Measurements from ENCODE around the gene SLC41A3.
"Not testable (repeated sequence)": the region's sequence is repeated elsewhere in the genome, so short reads cannot be mapped to it uniquely, and the experiment has no call there.

The SLC41A3 gene

DNA sequence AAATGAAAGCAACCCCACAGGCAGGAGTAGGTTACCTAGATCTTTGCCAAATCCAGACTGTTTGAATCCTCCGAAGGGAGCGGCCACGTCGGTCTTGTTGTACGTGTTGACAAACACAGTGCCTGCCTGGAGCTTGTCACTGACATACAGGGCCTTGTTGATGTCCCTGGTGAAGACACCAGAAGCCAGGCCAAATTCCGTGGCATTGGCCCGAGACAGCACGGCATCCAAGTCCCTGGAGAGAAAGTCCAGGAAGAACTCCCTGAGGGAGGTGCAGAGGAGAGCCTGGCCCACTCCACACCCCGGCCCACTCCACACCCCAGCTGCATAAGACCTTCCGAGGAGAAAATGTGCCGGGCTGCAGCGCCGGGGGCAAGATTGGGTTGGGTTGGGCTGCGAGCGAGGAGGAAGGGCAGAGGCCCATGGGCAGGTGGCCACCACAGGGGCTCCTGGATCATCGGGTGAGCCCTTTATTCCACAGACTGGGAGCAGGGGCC lies 21.8 kb upstream of the SLC41A3 start:
- DNase-seq: no peak

DNA sequence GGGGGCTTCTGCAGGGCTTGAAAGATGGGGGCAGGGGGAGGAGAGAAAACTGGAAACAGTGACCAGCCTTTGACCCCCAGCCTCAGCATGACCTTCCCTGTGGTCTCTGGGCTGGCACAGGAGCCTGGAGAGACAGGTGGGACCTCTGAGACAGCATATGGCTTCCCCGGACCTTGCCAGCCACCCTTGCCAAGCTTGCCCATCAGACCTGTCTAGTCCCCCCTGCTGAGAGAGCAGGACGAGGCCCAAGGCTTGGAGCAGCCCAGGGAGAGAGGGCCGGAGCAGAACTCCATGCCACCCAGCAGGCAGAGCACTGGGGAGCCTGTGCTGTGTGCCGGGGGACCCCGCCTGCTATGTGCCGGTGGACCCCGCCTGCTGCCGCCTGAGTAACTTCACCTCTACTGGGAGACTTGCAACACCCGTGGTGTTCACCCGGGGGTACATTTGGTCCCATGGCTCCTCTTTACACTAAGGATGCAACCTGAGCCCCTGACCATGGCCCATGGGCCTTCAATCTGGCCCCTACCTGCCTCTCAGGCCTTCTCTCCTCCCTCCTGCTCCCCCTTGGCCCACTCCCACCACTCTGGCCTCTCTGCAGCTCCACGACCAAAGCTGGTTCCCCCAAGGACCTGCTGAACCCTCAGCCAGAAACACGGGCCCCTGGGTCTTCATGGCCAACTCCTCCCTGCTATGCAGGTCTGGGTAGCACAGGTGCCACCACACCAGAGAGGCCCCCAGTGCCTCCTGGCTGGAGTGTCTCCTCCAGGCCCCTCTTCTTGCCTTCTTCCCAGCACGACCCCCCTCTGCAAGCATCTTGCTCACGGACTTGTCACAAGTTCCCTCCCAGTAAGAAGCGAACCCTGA lies 21.1 kb upstream of the SLC41A3 start:
- DNase-seq: no peak

DNA sequence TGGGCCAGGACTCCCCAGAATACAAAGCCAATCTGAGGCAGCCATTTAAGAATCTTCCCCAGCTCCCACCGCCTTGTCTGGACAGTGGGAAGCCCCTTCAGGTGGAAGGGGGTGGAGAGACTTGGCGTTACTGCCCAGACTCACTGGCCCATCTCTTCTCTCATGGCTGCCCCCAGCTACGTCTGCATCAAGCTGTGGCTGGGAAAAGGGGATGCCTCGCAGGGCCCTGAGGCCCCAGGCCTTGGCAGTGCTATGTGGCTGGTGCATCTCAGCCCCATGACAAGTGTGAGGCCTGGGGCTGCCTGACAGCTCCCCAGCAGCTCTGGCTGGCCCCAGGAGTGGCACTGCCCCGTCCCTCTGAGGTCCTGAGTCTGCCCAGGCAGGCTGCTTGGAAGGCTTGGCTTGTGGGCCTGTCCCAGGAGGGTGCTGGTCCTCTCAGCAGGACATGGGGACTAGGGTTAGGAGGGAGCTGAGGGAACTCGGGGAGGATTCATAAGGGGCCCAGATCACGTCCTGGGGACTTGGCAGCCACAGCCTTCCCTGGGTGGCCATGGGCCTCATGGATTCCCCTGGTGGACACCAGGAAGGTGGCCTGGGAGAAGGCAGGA lies 20.2 kb upstream of the SLC41A3 start:
- DNase-seq: no peak

DNA sequence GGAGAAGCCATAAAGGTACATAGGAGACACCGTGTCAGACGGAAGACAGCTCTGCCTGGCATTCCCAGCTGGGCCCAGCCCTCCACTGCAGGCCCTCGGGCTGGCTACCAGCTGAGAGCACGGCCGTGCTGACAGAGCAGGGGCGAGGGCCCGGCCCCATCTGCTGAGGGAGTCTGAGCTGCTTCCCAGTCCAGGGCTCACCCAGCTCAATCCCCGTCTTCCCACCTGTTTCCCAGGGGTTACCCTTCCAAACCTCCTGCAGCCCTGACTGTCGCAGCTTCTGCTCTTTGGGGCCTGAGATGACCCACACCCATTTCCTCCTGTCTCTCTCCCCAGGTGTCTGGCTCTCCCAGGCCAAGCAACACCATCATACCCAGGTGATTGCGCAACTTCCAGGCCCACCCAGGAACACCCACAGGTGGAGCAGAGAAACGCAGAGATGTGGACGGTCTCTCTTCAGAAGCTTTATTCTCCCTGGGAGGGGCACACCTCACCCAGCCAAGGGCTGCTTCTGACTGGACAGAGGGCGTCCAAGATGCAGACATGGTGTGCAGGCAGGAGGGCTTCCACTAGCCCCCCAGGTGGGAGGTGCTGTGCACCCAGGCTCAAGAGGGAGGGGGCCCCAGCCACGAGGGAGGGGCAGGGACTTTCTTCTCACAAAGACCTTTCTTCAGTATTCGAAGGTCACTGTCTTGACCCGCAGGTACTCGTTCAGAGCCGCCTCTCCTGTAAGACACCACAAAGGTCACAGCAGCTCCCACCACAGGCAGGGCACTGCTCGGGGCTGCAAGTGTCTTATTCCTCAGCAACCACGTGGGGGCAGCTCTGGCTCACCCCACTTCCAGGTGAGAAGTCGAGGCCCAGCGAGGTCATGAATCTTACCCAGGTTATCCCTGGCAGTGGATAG lies 19.4 kb upstream of the SLC41A3 start:
- DNase-seq: no peak

DNA sequence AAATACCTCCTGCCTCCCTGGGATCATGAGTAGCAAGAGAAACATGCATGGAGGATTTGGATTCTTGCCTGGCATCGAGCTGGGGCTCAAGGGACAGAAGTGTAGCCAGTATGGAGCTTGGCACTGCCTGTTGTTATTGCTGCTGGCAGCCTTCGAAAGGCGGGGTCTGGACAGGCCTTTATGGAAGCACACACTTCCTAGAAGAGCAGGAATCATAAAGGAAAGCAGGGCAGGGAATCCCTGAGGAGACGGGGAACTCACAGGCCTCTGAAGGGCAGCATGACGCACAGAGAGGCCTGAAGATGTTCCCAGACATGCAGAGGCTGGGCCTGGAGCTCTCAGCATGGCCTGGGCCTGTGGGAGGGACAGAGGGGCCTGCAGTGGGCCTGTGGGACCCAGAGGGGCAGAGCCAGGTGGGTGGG lies 18.6 kb upstream of the SLC41A3 start:
- DNase-seq: no peak

DNA sequence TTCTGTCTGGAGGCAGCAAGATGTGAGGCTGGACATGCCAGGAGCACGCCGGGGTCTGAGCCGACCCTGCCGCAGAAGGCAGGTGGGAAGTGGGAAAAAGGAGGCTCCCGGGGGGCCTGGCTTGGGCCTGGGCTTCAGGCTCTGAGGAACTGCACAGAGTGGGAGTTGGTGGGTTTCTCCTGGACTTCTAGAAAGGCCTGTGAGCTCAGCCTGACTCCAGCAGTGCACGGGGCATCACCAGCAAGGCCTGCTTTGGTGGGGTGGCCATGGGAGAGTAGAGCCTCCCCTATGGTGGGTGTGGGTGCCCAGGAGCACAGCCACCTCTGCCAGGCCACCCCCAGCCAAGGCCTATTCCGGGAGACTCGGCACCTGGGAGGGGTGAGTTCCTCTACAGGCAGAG lies 18.1 kb upstream of the SLC41A3 start:
- no peak for DNase-seq

DNA sequence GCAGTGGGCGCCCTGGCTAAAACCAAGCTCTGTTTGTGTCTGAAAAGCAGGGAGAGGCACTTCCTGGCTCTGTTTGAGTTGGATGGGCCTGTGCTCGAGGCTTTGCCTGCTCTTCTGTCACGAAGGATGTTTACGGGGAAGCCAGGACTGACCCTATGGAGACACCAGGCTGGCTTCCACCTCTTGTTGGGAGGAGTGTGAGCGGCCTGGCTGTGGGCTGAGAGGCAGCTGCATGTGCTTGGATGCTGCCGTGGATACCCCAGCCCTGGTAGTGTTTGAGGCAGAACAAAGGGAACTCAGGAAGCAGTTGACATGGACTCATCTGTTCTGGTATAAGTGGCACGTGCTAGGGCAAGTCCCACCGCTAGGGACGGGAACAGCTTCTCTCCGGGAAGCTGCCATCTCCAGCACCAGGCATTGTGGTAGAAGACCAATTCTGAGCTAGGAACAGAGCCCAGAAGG lies 17.6 kb upstream of the SLC41A3 start:
- DNase-seq: no peak

DNA sequence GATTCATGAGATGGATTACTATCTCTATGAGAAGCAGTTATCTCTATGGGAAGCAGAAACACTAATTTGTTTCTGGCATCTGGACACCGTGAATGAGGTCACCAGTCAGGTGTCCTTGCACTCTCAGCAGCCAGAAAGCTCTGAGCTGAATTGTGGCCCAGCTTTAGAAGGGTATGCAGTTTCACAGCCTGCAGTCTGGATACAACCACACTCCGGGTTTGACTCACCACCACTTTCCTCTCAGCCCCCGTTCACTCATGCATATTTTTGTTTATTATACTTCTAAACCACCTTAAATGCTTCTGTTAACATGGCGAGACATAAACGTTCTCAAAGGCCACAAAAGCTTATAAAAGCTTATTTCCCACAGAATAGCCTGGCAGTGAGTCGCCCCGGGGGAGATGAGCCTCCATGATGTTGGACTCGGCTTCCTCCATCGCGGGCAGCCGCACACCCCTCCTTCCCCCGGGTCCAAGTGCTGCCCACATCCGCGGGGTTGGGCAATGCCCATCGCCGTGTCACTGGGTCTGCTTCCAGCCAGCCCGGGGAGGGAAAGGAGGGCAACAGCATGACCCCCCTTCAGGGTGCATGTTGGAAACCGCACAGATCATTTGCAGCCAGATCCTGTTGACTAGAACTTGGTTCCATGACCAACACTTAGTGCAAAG lies 16.8 kb upstream of the SLC41A3 start:
- no peak for DNase-seq

DNA sequence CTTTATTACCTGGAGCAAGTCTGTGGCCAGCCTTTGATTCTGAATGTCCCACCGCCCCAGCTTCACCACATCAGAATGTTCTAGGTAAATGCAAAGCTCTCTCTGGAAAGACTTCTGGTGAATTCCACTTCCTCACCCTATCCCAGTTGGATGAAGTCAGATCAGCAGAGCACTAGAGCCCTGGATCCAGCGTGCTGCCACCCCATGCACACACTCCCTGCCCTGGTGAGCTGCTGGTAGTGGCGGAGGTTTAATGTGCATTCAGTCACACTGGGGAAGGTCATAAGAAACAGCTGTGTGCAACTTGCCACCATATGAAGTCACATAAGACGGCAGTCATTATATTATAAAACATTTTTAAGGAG lies 16.3 kb upstream of the SLC41A3 start:
- no peak for DNase-seq

DNA sequence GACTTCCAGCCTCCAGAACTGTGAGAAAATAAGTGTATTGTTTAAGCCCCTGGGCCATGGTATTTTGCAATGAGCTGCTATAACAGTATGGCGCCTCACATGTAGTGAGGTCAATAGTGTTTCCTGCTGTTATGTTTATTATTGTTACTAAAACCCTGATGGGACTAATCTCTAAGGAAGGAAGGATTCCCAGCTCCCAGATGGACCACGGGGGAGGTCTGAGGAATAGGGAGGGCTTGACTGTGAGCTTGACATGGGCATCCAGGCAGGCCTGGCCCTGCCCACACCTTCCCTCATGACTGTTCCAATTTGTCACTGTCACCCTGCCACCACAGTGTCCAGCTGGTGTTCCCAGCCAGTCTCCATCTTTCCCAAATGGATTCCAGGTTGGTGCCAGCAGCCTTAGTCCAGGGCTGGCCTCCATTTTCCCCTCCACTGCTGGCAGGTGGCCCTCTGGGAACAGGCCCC lies 14.5 kb upstream of the SLC41A3 start:
- no peak for DNase-seq

DNA sequence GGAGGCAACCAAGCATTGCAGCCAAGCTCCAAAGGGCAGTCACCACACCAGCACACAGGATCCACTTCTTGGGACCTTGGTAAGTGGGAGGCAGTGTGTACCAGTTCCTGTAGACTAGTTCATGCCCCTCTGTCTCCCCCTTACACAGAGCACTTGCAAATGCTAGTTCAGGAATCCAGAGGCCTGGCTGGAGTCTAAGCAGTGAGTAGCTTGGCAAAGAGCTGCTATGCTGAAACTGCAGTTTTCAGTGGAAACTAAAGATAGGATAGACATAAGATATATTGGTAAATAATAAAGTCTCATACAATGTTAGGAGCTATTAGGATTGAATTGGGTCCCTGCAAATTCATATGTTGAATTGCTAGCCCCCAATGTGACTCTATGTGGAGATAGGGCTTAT lies 13.9 kb upstream of the SLC41A3 start:
- DNase-seq: no peak

DNA sequence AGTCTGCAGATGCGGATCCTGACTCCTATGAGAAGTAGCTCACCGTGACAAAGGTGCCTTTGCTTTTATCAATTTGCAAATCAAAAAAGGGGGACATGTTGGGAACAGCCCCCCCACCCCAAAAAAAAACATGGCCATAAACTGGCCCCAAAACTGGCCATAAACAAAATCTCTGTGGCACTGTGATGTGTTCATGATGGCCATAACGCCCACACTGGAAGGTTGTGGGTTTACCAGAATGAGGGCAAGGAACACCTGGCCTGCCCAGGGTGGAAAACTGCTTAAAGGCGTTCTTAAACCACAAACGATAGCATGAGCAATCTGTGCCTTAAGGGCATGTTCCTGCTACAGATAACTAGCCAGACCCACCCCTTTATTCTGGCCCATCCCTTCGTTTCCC lies 12.3 kb upstream of the SLC41A3 start:
- DNase-seq: not testable (repeated sequence)

DNA sequence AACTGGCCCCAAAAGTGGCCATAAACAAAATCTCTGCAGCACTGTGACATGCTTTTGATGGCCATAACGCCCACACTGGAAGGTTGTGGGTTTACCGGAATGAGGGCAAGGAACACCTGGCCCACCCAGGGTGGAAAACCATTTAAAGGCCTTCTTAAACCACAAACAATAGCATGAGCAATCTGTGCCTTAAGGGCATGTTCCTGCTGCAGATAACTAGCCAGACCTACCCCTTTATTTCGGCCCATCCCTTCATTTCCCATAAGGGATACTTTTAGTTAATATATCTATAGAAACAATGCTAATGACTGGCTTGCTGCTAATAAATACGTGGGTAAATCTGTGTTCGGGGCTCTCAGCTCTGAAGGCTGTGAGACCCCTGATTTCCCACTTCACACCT lies 8.2 kb upstream of the SLC41A3 start:
- not testable (repeated sequence) for DNase-seq

DNA sequence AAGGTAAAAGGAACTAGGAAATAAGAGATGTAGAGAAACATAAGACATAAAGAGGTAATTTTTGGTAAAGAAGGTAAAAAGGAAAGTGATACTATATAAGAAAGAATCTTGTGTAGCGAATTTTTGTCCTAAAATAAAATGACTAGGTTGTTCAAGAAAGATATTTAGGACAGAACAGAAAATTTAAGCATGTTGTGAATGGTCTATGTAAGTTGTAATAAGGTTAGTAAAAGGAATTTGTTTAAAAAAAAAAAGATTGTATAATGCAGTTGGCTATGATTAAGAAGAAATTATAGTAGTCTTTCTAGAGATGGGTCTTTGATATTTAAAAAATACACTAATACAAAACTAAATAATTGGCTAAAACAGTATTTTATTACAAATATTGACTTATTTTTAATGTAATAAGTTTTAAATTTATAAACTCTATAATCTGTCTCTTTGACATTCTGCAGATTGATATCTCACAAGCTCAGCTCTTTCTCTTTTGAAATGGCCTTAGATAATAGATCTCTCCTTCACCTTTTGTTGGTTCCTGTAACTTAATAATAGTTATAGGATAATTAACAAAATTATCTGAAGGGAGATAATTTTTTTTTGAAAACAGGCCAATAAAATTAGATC lies 3.7 kb upstream of the SLC41A3 start:
- DNase-seq: no peak

DNA sequence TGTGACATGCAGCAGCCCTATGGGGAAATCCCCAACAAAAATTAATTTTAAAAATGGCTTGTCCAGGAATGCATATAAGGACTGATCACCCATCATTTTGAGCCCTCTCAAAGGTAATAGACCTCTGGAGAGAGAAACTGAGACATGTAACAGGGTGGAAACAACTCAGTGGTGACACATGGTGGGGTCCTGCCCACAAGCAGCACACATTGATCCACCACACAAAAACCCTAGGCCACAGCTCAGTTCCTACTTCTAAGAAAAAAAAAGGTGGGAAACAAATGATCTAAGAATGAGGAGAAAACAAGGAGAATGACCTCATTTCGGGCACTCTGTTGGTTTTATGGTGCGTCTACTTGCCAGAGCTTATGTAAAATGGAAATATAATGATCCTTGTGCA lies 1.9 kb upstream of the SLC41A3 start:
- DNase-seq: no peak

DNA sequence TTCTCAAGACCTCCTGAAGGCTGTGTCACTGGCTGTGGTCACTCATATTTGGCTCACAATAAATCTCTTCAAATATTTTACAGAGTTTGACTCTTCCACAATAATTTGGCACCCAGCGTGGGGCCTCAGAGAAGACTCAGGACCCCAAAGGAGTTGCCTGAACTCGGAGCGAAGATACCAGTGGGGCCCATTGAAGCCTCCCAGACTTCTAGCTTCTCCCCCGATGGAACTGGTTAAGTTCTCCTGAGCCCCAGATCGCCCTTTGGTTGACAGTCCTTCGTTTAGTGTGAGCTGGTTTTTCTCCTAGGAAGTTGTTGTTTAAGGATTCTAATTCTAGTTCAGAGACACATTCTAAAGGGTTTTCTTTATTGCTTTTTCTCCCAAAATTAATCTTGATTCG lies 1.4 kb upstream of the SLC41A3 start:
- no peak for DNase-seq

DNA sequence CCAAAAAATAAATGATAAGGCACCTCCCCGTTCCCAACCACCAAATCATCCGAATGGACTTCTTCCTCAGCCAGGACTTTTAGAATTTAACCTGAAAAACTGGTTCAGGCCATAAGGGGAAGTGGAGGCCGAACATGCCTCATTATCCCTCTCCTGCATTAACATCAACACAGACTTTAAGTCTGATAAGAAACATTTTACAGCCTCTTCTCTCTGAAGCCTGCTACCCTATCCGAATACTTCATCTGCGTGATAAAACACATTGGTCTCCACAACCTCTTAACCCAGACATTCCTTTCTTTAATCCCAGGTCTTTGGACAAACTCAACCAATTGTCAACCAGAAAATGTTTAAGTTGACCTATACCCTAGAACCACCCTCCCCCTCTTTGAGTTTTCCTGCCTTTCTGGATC lies 850 bp upstream of the SLC41A3 start:
- no peak for DNase-seq

DNA sequence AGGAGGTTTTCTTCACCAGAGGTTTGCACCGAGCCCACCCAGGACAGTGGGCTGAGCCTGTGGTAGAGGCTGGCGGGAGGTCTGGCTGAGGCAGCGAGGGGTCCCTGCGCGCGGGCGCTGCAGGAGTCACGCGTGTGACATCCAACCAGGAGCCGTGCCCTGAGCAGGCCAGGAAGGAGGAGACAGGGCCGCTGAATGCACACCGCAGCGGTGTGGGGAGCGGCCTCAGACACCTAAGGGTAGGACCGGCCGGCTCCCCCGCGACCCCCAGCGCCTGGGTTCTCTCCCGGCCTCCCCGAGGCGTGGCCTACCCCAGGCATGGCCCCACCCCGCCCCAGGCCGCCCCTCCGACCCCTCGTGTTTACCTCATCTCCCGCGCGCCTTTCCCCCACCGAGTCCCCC lies 412 bp downstream of the SLC41A3 start:
- DNase-seq: peak; percentile 1

DNA sequence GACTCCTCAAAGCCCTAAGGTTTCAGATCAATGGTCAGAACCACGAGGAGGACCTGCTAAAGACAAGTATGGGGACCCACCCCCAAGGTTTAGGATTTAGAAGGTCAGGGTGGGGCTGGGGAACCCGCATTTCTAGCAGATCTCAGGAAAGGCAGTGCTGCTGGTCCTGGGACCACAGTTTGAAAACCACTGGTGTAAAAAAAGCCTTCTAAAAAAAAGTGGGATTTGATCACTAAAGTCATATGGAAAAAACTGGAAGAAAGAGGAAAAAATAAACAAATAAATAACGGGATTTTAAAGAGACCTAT lies 832 bp downstream of the SLC41A3 start:
- DNase-seq: no peak

DNA sequence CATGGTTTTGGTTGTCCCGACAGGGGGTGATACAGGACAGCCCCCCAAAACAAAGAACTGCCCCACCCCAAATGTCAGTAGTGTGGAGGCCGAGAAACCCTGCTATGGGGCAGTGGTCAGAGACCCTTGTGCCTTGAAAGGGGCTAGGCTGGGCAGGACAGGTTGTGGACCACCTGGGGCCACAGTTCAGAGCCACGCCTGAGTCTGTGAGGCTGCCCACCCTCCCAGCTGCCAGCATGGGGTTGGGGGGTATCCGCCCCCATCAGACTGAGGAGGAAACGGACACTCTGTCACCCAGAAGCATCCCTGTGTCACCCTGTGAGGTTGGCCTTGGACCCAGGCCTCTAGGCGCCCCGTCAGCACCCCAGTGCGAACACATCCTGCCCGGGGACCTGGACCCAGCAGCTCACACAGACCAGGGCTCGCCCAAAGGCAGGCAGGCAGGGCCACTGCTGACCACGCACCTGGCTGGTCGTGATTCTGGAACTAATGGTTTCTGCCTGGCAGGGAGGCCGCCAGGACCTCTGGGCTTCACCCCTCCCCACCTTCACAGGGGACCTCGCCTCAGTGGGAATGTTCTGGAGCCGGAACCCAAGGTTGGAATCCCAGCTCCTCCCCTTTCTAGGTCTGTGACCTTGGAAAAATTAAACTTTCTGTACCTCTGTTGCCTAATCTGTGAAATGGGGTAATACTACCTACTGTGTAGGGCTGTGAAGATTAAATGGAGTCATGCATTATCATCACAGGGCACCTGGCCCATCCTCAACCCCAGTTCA lies 1.4 kb downstream of the SLC41A3 start:
- no peak for DNase-seq

DNA sequence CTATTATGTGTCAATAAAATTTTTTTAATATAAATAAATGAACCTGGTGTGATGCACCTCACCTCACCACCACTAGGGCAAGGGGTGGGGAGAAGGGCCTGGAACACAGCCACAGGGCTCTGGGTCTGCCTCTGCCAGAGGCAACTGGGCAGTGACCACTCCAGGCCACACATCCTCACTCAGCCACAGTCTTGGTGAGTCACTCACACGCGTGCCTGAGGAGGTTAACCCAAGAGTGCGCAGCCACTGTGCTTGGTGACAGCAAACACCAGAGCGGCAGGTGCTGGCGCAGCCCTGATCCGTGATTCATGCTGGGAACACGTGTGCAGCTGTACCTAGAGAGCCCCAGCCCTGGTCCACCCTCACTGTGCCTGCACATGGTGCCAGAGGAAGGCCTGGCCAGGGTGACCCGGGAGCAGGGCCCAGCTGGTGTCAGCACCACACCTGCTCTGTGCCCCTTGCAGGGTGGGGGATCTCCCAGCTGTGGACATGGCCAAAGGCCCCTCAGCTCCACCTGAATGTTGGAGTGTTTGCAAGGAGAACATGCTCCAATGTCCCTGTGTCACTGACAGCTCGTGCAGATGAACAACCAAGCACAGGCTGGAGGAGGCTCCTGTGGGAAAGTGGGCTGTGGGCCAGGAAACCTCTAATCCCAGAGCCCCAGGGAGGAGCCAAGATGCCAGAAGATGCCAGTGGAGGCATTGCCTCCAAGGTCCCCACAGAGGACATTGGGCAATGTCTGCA lies 2.1 kb downstream of the SLC41A3 start:
- no peak for DNase-seq
